ENCODE data around the gene MT1B.

Gene MT1B

DNA sequence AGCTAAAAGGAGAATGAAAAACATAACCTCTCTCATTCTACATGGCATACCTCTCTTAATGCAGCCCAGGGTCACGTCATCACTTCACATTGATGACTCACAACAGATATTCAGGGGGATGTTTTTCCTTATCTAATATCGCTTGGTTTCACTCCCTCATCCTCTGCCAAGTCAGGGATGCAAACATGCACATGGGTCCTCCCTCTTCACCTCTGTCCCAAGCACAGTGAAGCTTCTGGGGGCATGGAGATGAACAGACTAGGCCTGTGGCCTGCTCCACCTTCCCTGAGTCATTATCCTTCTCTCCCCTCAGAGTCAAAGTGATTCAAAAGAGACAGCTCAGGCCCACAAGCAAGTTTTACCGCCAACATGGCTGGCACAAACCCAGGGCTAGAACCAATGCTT, 45.6 kb upstream of the MT1B start:
- H3K4me2 ChIP-seq (ENCODE audit: insufficient read depth, low read length), result no peak overlapping the region

GRCh38 chr16:56606476-56607108, 45.1 kb upstream of the MT1B start:
- Histone ChIP-seq H3K4me1 (ENCODE audit: insufficient read depth, low read length) (peaks cover 41% of the 10 kb centered on the region), H3K79me2 (ENCODE audit: insufficient read depth, low read length) (no peaks in the 10 kb centered on the region), H2AFZ (ENCODE audit: low read depth, low read length) (no peak overlapping the region), H4K20me1 (ENCODE audit: insufficient read depth, low read length) (no peaks in the 10 kb centered on the region), H3K9me3 (ENCODE audit: insufficient read depth, low read length, severe bottlenecking) (no peaks in the 10 kb centered on the region), H3K4me3 (ENCODE audit: low read depth in 1 of 2, low read length in 2 of 2) (no peak overlapping the region), H3K4me2 (ENCODE audit: insufficient read depth, low read length) (no peak overlapping the region), H3K27ac (ENCODE audit: low read length) (no peak overlapping the region), H3K27me3 (ENCODE audit: insufficient read depth, low read length, poor library complexity) (no peaks in the 10 kb centered on the region), H3K36me3 (ENCODE audit: insufficient read depth, low read length) (no peaks in the 10 kb centered on the region), H3K9ac (ENCODE audit: low read depth, low read length) (no peak overlapping the region)
- DNase-seq, result no peak
- no peak for ATAC-seq (ENCODE audit: insufficient read depth, low read depth)
- TF ChIP-seq CTCF (IDR thresholded peaks at IDR 0.05; ENCODE audit: borderline replicate concordance, extremely low read depth, low read length, poor library complexity, severe bottlenecking), result no peak
- no peak for TF ChIP-seq EZH2 (IDR thresholded peaks at IDR 0.05; ENCODE audit: borderline replicate concordance, low read depth, low read length, severe bottlenecking)

More for the DNA sequence above, 45.6 kb upstream of the MT1B start:
- H3K4me1 ChIP-seq (ENCODE audit: insufficient read depth, low read length), result peaks cover 39% of the 10 kb centered on the region
- no peak for TF ChIP-seq EZH2 (IDR thresholded peaks at IDR 0.05; ENCODE audit: borderline replicate concordance, low read depth, low read length, severe bottlenecking)
- no peak for TF ChIP-seq CTCF (IDR thresholded peaks at IDR 0.05; ENCODE audit: borderline replicate concordance, extremely low read depth, low read length, poor library complexity, severe bottlenecking)
- peaks cover 3% of the 10 kb centered on the region for H3K27me3 ChIP-seq (ENCODE audit: insufficient read depth, low read length, poor library complexity)
- H3K4me3 ChIP-seq (ENCODE audit: low read depth in 1 of 2, low read length in 2 of 2), result no peak overlapping the region
- H3K27ac ChIP-seq (ENCODE audit: low read length), result no peak overlapping the region
- no peaks in the 10 kb centered on the region for H4K20me1 ChIP-seq (ENCODE audit: insufficient read depth, low read length)
- ATAC-seq (ENCODE audit: insufficient read depth, low read depth) (no peak), DNase-seq (no peak)
- H3K36me3 ChIP-seq (ENCODE audit: insufficient read depth, low read length), result no peaks in the 10 kb centered on the region
- H3K9me3 ChIP-seq (ENCODE audit: insufficient read depth, low read length, severe bottlenecking), result no peaks in the 10 kb centered on the region
- H2AFZ ChIP-seq (ENCODE audit: low read depth, low read length), result no peak overlapping the region
- H3K9ac ChIP-seq (ENCODE audit: low read depth, low read length), result no peak overlapping the region
- H3K79me2 ChIP-seq (ENCODE audit: insufficient read depth, low read length), result no peaks in the 10 kb centered on the region

GRCh38 chr16:56607109-56607618, 44.5 kb upstream of the MT1B start:
- Histone ChIP-seq H3K27me3 (ENCODE audit: insufficient read depth, low read length, poor library complexity) (no peaks in the 10 kb centered on the region), H3K9me3 (ENCODE audit: insufficient read depth, low read length, severe bottlenecking) (no peaks in the 10 kb centered on the region), H4K20me1 (ENCODE audit: insufficient read depth, low read length) (no peaks in the 10 kb centered on the region), H3K4me3 (ENCODE audit: low read depth in 1 of 2, low read length in 2 of 2) (no peak overlapping the region), H3K36me3 (ENCODE audit: insufficient read depth, low read length) (no peaks in the 10 kb centered on the region), H3K4me2 (ENCODE audit: insufficient read depth, low read length) (no peak overlapping the region; the same call in 1 of the 2 replicates), H3K79me2 (ENCODE audit: insufficient read depth, low read length) (no peaks in the 10 kb centered on the region), H2AFZ (ENCODE audit: low read depth, low read length) (peak overlapping the region; percentile 88; the same call in 1 of the 2 replicates), H3K9ac (ENCODE audit: low read depth, low read length) (no peak overlapping the region), H3K4me1 (ENCODE audit: insufficient read depth, low read length) (peaks cover 41% of the 10 kb centered on the region), H3K27ac (ENCODE audit: low read length) (peak overlapping the region; percentile 87; the same call in 1 of the 2 replicates)
- no peak for TF ChIP-seq CTCF (IDR thresholded peaks at IDR 0.05; ENCODE audit: borderline replicate concordance, extremely low read depth, low read length, poor library complexity, severe bottlenecking)
- no peak for TF ChIP-seq EZH2 (IDR thresholded peaks at IDR 0.05; ENCODE audit: borderline replicate concordance, low read depth, low read length, severe bottlenecking)
- ATAC-seq (ENCODE audit: insufficient read depth, low read depth) (no peak), DNase-seq (no peak)
